SK-N-SH treated with all-trans-retinoic acid at 6 μM for 48 hours (cell line): ENCODE results near the gene PPL.

ENCODE experiments used
- ATAC-seq: fragments of 200-7000 bp; cut with Tn5 transposase; 3 replicates; pipeline ENCODE4 v1.9.1; 2020; ENCODE audit warnings: mild to moderate bottlenecking, moderate library complexity
- ARNTL ChIP-seq: fragments of 450-650 bp; formaldehyde crosslinking; IDR thresholded peaks from 2 replicates; pipeline ENCODE4 v1.5.0; 2020; ENCODE audit warnings: low read depth, mild to moderate bottlenecking, moderate library complexity, borderline replicate concordance
- BACH2 ChIP-seq: fragments of 250-450 bp; sonication (Bioruptor Pico); IDR thresholded peaks from 2 replicates; pipeline ENCODE4 v1.9.0; 2021; ENCODE audit warnings: mild to moderate bottlenecking, borderline replicate concordance
- CREB5 ChIP-seq: fragments of 250-450 bp; sonication (Bioruptor Pico); IDR thresholded peaks from 2 replicates; pipeline ENCODE4 v1.5.1; 2020; ENCODE audit warnings: low read depth, mild to moderate bottlenecking, moderate library complexity
- CSDC2 ChIP-seq: fragments of 250-450 bp; sonication (Bioruptor Pico); IDR thresholded peaks from 2 replicates; pipeline ENCODE4 v1.5.0; 2020; ENCODE audit warnings: mild to moderate bottlenecking, moderate library complexity
- ESRRG ChIP-seq: fragments of 250-450 bp; sonication (Bioruptor Pico); IDR thresholded peaks from 2 replicates; pipeline ENCODE4 v1.6.1; 2021; ENCODE audit warnings: mild to moderate bottlenecking
- GLIS3 ChIP-seq: fragments of 250-450 bp; sonication (Bioruptor Pico); IDR thresholded peaks from 2 replicates; pipeline ENCODE4 v1.5.0; 2020; ENCODE audit warnings: mild to moderate bottlenecking, moderate library complexity
- ISL1 ChIP-seq: fragments of 250-450 bp; sonication (Bioruptor Pico); IDR thresholded peaks from 2 replicates; pipeline ENCODE4 v2.1.2; 2022; ENCODE audit warnings: mild to moderate bottlenecking, moderate library complexity
- OSR1 ChIP-seq: fragments of 250-450 bp; sonication (Bioruptor Pico); IDR thresholded peaks from 2 replicates; pipeline ENCODE4 v1.8.0; 2022; ENCODE audit warnings: moderate library complexity, mild to moderate bottlenecking, inconsistent platforms
- PATZ1 ChIP-seq: fragments of 250-450 bp; sonication (Bioruptor Pico); IDR thresholded peaks from 2 replicates; pipeline ENCODE4 v1.8.0; 2020; ENCODE audit warnings: mild to moderate bottlenecking, moderate library complexity, borderline replicate concordance
- PPARA ChIP-seq: fragments of 250-450 bp; sonication (Bioruptor Pico); IDR thresholded peaks from 2 replicates; pipeline ENCODE4 v1.5.0; 2020; ENCODE audit warnings: mild to moderate bottlenecking, borderline replicate concordance
- RARB ChIP-seq: fragments of 250-450 bp; sonication (Bioruptor Pico); IDR thresholded peaks from 2 replicates; pipeline ENCODE4 v1.8.0; 2021; ENCODE audit warnings: mild to moderate bottlenecking, moderate library complexity
- SNAI2 ChIP-seq: fragments of 250-450 bp; sonication (Bioruptor Pico); IDR thresholded peaks from 2 replicates; pipeline ENCODE4 v1.5.0; 2020; ENCODE audit warnings: mild to moderate bottlenecking, moderate library complexity
- TCF4 ChIP-seq: fragments of 250-450 bp; sonication (Bioruptor Pico); IDR thresholded peaks from 2 replicates; pipeline ENCODE4 v1.8.0; 2021; ENCODE audit warnings: mild to moderate bottlenecking, moderate library complexity, borderline replicate concordance
- TOX ChIP-seq: fragments of 250-450 bp; sonication (Bioruptor Pico); IDR thresholded peaks from 2 replicates; pipeline ENCODE4 v1.8.0; 2021; ENCODE audit warnings: mild to moderate bottlenecking, moderate library complexity, borderline replicate concordance
- ZC3H10 ChIP-seq: fragments of 250-450 bp; sonication (Bioruptor Pico); IDR thresholded peaks from 2 replicates; pipeline ENCODE4 v1.5.1; 2021; ENCODE audit warnings: mild to moderate bottlenecking, moderate library complexity
- ZFP3 ChIP-seq: fragments of 250-450 bp; sonication (Bioruptor Pico); IDR thresholded peaks from 2 replicates; pipeline ENCODE4 v1.5.0; 2020; ENCODE audit warnings: mild to moderate bottlenecking, moderate library complexity
- ZFP30 ChIP-seq: fragments of 450-650 bp; formaldehyde crosslinking; IDR thresholded peaks from 2 replicates; pipeline ENCODE4 v1.5.0; 2022; ENCODE audit warnings: mild to moderate bottlenecking, moderate library complexity
- ZNF565 ChIP-seq: fragments of 450-650 bp; formaldehyde crosslinking; conservative IDR thresholded peaks from 2 replicates; pipeline ENCODE4 v1.5.0; 2020; ENCODE audit warnings: low read depth, mild to moderate bottlenecking, moderate library complexity
- ZNF70 ChIP-seq: fragments of 450-650 bp; formaldehyde crosslinking; IDR thresholded peaks from 2 replicates; pipeline ENCODE4 v1.5.0; 2020; ENCODE audit warnings: mild to moderate bottlenecking, moderate library complexity
- TF ChIP-seq, protein P1 (sequence below): fragments of 250-450 bp; sonication (Bioruptor Pico); IDR thresholded peaks from 2 replicates; pipeline ENCODE4 v1.8.0; 2021; ENCODE audit warnings: low read depth, mild to moderate bottlenecking, moderate library complexity, borderline replicate concordance
- TF ChIP-seq, protein P2 (sequence below): fragments of 250-450 bp; sonication (Bioruptor Pico); IDR thresholded peaks from 2 replicates; pipeline ENCODE4 v1.5.0; 2020; ENCODE audit warnings: mild to moderate bottlenecking, moderate library complexity

Gene PPL

DNA sequence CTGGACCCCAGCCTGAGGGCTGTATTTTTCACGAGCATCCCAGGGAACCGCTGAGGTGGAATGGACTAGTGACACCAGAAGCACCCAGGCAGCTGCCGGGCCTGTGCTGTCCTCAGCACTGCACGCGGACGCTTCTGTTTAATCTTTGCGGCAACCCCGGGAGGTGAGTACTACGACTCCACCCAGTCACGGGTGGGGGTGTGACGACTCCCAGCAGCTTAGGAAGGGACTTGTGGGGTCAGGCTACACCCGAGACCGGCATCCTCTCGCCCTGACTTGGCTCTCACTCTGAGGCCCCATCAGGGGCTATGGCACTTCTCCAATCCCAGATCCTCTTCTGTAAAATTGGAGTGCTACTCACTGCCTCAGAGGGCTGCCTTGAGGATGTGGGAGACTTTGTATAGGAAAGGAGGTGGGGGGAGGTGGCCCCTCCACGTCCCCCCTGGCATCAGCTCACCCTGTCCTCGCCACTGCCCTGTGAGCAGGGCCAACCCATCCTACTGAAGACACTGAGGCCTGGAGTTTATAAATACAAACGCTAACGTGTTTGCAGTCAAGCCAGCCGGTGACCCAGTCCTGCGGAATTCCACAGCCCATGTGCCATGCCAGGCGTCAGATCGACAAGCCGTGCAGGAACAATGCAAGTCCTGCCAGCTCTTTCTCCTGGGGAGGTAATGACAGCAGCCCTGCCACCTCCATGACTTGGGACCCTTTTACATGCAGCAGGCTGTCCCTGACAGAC, 44.4 kb downstream of the PPL start:
- no peak for ATAC-seq
- TF ChIP-seq TOX (no peak), OSR1 (CRISPR knock-in tag) (no peak), ZFP3 (CRISPR knock-in tag) (no peak), CSDC2 (CRISPR knock-in tag) (no peak), RARB (CRISPR knock-in tag) (no peak)
- TF ChIP-seq, protein P1, sequence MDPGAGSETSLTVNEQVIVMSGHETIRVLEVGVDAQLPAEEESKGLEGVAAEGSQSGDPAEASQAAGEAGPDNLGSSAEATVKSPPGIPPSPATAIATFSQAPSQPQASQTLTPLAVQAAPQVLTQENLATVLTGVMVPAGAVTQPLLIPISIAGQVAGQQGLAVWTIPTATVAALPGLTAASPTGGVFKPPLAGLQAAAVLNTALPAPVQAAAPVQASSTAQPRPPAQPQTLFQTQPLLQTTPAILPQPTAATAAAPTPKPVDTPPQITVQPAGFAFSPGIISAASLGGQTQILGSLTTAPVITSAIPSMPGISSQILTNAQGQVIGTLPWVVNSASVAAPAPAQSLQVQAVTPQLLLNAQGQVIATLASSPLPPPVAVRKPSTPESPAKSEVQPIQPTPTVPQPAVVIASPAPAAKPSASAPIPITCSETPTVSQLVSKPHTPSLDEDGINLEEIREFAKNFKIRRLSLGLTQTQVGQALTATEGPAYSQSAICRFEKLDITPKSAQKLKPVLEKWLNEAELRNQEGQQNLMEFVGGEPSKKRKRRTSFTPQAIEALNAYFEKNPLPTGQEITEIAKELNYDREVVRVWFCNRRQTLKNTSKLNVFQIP (CRISPR knock-in tag), result no peak

- TF ChIP-seq ZC3H10 (no peak), ISL1 (no peak), PPARA (CRISPR knock-in tag) (no peak), TOX (no peak), ESRRG (CRISPR knock-in tag) (no peak), ZNF70 (no peak), ARNTL (CRISPR knock-in tag) (no peak), BACH2 (CRISPR knock-in tag) (no peak), ZFP30 (CRISPR knock-in tag) (no peak), ZNF565 (no peak), CSDC2 (CRISPR knock-in tag) (no peak), PATZ1 (CRISPR knock-in tag) (no peak), ZFP3 (CRISPR knock-in tag) (no peak), GLIS3 (CRISPR knock-in tag) (no peak), RARB (CRISPR knock-in tag) (no peak), CREB5 (CRISPR knock-in tag) (no peak), SNAI2 (CRISPR knock-in tag) (no peak), TCF4 (CRISPR knock-in tag) (no peak), OSR1 (CRISPR knock-in tag) (no peak)
- TF ChIP-seq, protein P1 (CRISPR knock-in tag), result no peak
- no peak for ATAC-seq
Observed at GRCh38 chr16:4891886-4892216, 45.1 kb downstream of the PPL start.

- TF ChIP-seq TOX (no peak), ARNTL (CRISPR knock-in tag) (no peak), ZNF70 (no peak), TCF4 (CRISPR knock-in tag) (no peak), ESRRG (CRISPR knock-in tag) (no peak), ZFP30 (CRISPR knock-in tag) (no peak), GLIS3 (CRISPR knock-in tag) (no peak)
- no peak for ATAC-seq
Observed at GRCh38 chr16:4891097-4891885, 45.7 kb downstream of the PPL start.

DNA sequence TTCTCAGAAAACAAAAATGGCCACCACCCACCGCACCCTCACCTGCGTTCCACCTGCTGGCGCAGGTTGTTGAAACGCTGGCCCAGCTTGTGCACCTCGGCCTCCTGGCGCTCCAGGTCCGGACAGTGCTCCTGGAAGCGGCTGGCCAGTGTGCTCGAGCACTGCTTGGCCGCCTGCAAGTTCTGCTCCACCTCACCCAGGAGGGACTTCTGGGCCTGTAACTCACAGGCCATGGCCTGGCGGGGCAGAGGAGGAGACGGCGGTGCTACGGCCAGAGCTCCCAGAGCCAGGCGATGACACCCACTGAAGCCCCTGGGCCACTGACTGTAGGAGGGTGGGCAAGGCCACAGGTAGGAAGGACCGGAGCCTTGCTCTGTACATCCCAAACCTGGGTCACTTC, 46.3 kb downstream of the PPL start:
- ATAC-seq, result no peak
- TF ChIP-seq ZFP30 (CRISPR knock-in tag) (no peak), OSR1 (CRISPR knock-in tag) (no peak), PATZ1 (CRISPR knock-in tag) (no peak), BACH2 (CRISPR knock-in tag) (no peak), TCF4 (CRISPR knock-in tag) (no peak)
- TF ChIP-seq, protein P1 (CRISPR knock-in tag), result no peak
- TF ChIP-seq, protein P2, sequence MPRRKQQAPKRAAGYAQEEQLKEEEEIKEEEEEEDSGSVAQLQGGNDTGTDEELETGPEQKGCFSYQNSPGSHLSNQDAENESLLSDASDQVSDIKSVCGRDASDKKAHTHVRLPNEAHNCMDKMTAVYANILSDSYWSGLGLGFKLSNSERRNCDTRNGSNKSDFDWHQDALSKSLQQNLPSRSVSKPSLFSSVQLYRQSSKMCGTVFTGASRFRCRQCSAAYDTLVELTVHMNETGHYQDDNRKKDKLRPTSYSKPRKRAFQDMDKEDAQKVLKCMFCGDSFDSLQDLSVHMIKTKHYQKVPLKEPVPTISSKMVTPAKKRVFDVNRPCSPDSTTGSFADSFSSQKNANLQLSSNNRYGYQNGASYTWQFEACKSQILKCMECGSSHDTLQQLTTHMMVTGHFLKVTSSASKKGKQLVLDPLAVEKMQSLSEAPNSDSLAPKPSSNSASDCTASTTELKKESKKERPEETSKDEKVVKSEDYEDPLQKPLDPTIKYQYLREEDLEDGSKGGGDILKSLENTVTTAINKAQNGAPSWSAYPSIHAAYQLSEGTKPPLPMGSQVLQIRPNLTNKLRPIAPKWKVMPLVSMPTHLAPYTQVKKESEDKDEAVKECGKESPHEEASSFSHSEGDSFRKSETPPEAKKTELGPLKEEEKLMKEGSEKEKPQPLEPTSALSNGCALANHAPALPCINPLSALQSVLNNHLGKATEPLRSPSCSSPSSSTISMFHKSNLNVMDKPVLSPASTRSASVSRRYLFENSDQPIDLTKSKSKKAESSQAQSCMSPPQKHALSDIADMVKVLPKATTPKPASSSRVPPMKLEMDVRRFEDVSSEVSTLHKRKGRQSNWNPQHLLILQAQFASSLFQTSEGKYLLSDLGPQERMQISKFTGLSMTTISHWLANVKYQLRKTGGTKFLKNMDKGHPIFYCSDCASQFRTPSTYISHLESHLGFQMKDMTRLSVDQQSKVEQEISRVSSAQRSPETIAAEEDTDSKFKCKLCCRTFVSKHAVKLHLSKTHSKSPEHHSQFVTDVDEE (CRISPR knock-in tag), result no peak
